Stimulated activated CD8-positive, alpha-beta memory T cell treated with anti-CD3 and anti-CD28 coated beads, Interleukin-4, amount 100 ng/mL, for 24 hours (primary cell): ENCODE results near the gene SHISA8.
"Not testable (repeated sequence)": the region's sequence is repeated elsewhere in the genome, so short reads cannot be mapped to it uniquely, and the experiment has no call there.

Experiments used
- DNase-seq: peaks from one replicate; pipeline ENCODE4 v3.0.0-alpha.2; 2020; ENCODE audit warnings: low read depth

SHISA8 gene

DNA sequence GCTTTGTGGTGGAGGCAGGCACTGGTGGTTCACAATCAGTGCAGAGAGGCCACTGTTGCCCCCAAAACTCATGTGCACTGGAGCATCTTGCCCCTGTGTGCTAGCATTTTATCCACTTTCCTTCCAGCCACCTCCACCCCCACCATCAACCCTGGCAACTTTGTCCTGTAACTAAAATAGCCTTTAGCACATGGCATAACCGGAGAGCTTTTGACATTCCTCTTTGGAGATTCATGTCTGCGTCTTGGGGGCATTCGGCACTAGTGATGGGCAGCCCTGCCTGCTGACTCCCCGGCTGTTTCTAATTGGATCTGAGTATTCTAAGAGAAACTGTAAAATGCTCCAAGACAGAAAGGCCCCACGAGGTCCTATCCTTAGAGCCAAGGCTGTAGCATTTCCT, 15.8 kb downstream of the SHISA8 start:
- DNase-seq = no peak

DNA sequence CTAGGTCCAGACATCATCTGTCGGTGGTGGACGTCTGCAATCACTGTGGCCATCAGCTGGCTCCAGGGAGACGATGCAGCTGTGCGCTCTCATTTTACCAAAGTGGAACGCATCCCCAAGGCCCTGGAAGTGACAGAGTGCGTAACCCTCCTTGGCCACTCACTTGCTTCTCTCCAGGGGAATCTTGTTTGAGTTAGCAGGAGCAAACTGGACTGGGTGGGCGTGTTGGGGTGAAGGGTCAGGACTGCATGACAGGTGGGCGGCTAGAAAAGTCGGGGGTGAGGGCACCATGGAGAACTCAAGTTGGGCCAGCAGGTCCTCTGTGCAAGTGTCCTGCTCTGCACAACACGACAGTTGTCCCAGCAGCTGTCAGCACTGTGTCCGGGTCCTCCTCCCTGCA, 16.2 kb downstream of the SHISA8 start:
- DNase-seq = no peak

DNA sequence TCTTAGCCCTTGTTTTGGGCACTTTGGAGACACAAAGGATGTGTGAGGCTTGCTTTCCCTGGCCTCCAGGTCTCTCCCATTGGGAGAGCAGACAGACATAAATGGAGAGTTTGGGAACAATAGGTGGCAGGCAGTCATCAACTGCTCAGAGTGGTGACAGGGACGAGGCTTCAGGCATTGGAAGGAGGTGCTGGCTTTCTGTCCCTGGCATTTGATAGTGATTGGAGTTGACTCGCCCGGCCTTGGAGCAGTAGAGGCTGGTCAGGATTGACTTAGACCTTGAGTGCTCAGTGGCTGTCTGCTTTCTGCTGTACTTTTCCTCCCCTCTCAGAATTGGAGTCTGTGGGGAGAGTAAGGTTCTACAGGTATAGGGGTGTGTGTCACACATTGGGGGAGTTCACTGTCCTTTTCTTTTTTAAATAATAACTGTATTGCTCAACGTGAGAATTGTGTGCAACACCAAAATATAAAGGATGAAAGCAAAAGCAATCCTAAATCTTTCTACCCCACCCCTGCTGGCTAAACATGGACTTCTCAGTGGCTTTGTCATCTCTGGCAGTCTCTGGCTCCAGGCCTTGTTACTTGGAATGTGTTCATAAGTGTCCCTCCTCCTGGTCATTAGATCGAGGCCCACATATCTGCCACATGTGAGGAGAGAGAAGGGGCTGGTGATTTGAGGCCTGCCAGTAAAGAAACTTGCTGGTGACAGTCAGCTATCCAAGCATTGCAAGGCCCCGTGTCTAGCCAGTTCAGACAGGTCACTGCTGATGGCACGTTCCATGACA, 21.1 kb downstream of the SHISA8 start:
- no peak for DNase-seq

DNA sequence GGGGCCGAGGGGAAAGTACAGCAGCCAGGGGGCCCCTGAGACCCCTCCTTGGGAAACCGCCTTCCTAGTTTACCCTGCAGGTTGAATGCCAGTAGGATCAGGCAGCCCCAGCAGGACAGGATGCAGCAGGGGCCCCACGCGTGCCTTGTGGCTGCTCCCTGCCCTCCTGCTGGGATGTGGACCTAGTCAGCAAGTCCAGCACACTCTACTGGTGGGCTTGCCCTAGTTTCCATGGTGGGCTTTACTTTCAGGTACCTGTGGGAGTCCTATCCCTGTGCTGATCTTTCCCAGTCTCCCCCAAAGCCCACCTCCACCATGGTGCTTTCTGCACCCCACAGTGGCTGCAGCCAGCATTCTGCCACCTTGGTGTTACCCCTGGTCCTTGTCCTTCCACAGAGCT, 22.2 kb downstream of the SHISA8 start:
- DNase-seq = no peak

DNA sequence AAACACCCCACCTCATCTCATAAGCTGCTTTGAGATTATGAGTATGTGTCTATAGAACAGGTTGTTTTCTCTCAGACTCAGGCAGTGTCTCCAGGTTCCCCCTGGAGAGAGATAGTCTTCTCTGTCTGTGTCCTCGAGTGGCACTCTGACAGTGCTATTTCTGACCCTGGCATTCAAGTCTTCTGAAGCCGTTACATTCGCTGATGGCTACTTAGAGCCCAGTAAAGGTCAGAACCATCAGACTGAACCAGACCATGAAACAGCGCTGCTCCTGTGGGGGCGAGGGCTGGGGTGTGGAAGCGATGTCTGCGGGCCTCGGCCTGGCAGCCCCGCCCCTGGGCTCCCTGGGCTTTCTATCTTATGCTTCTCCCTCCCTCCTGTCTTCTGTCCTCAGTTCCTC, 23.5 kb downstream of the SHISA8 start:
- DNase-seq = no peak

DNA sequence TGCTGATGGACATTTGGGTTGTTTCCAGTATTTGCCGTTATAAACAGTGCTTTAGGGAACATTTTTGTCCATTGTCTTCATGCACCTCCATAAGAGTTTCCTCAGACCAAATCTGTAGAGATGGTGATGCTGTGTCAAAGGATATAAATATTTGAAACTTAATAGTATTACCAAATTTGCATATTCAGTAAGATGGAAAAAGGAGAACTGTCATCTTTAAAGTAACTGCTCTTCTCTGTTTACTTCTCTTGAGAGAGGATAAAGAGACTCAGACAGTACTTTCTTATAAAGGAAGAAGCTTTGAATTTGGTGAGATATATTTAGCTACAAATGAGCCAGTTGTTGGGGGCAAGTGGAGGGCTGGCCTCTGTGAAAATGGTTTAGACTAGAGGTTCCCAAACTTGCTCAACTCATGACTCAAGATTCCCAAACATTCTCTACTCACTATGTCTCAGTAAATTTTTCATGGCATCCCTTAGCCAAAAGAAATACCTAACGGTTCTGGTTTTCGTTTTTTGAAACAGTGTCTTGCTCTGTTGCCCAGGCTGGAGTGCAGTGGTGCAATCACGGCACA, 26.2 kb downstream of the SHISA8 start:
- DNase-seq = no peak

DNA sequence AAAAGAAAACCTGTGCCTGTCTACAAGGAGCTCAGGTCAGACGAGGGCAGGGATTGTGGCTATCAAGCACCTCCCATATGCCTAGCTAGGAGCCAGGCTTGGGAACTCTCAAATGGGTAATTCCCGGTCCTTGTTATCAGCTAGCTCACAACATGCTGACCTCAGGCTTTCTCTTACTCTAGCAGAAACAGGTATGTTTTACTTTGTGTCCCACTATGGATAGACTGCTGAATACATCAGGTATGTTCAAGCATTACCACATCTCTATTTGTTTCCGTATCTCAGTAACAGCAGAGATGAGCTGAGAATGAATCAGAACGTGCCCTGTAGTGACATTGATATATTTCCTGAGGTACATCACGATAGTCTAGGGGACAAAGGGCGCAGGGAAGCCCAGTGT, 29.4 kb downstream of the SHISA8 start:
- no peak for DNase-seq

DNA sequence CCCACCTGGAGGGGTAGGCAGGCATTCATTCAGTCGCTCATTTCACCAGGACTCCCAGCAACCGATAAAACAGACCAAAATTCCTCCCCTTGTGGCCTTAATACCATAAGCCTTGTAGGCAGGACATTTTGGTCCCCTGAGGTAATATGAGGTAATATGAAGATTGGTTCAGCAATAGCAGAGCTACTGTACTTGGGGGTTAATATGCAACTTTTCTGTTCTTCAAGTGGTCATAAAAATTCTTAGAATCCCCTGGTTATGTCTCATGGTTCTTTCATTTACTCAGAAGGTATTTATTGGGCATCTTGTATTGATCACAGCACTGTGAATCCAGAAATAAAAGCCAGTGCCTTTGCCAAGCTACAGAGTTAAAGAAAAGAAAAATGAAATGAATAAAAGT, 29.8 kb downstream of the SHISA8 start:
- no peak for DNase-seq

DNA sequence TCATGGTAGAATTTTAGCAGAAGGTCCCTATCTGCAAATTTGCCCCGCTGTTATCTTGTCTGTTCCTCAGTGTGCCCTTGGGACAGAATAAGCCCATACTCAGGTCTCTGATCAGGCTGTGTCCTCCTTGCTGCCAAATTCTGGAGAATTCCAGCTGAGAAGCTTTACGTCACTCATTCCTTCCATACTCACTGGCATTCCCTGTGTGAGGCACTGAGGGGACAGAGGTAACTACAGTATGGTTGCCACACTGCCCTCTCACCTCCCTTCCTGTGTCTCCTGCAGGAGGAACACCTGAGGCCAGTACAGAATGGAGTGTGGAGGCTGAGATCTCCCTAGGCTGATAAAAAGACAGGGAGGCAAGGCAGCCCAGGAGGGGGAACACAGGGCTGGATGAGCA, 31.5 kb downstream of the SHISA8 start:
- DNase-seq = no peak

DNA sequence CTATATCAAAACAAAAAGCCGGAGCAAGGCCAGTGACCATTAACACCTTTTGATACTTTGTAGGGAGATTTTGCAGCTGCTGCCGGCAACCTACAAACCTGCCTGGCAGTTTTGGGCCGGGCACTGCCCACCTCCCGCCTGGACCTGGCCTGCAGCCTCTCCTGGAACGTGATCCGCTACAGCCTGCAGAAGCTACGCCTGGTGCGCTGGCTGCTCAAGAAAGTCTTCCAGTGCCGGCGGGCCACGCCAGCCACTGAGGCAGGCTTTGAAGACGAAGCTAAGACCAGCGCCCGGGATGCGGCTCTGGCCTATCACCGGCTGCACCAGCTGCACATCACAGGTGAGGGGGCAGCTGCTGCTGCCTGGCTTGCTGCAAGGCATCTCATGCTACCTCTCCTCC, 34.2 kb downstream of the SHISA8 start:
- DNase-seq = no peak

DNA sequence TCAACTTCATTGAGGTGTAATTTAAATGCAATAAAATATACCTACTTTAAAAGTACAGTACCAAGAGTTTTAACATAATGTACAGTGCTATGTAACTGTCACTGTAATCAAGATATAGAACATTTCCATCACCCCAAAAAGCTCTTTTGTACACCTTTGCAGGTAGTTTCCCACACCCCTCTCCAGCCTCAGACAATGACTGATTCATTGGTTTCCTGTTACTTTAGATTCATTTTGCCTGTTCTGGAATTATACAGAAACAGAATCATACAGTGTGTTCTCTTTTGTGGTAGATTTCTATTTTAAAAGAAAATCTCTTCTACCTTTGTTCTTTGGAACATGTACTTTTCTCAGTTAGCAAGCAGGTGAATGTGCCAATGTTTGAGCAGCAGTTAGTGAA, 38.2 kb downstream of the SHISA8 start:
- no peak for DNase-seq

DNA sequence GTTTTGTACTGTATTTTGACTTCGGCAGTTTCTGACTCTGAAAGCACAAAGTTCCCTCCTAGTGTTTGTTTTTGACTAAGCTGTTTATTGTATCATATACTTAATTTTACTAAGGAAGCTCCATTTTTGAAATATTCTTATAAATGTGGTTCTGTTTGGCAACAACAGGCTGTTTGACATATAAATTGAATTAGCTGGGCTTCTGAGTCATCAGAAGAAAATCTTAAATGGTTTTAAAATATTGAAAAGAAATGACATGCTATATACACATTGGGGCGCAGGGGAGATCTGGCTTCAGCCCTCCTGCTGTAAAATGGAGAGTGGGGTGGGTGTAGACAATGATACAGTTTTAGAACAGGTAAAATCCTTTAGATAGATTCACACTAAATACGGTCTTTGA, 38.6 kb downstream of the SHISA8 start:
- no peak for DNase-seq

DNA sequence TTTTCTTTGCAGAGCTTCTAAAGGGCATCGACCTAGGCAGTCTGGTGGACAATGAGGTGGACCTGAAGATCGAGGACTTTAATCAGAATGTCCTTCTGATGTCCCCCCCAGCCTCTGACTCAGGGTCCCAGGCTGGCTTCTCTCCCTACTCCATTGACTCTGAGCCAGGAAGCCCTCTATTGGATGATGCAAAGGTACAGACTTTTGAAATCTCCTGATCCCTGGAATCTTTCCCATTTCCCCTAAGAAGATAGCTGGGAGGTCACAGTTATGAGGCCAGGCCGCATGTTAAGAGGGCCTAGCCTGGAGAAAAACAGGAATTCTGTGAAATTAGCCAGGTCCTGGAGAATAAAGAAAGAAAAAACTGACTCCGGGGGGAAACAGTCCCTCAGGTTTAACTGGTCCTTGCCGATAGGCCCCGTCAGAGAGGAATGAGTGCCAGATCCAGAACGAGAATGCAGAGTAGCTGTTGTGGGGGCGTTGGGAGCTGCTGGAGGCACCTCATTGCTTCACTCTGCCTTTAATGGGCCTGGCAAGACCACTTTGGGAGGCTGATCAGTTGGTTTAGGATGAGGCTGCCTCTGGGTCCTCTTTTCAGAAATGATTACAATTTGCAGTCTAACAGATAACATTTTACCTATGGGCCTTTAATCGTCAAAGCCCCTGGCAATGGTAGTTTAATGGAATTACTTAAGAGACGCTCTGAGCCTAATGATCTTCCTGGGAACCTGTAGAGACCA, 39.2 kb downstream of the SHISA8 start:
- no peak for DNase-seq

DNA sequence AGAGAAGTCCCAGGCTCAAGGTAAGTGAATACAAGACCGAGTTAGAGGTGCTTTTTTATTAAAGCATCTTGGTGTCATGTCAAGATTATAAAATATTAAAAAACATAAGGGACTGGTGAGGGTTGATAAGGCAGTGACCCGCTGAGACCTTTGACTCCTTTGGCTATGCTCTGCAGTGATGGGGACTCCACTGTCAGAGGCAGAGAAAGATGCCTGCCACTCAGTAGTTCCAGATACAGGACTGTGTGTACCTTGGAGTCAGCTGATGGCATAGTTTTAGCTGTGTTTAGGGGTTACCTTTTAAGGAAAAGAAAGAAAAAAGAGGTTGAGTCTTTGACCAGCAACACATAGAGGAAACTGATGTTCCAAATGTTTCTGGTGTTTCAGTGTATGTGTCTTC, 40.8 kb downstream of the SHISA8 start:
- no peak for DNase-seq

DNA sequence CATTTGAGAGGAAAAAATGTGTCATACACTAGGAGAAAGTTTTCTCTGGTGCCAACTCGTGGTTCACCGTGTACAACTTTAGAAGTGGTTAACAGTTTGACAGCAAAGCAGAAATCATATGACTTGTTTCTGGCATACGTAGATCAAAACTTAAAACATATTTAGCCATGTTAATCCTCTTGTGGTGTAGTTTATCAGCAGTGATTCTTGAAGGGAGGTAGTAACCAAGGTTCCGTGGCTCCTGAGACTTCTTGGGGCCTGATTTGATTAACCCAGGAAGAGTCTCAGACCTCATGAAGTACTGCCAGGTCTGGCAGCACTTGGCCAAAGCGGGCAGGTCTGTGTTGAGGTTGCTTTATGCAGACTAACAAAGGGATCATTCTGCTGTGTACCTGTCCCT, 41.5 kb downstream of the SHISA8 start:
- DNase-seq = no peak

DNA sequence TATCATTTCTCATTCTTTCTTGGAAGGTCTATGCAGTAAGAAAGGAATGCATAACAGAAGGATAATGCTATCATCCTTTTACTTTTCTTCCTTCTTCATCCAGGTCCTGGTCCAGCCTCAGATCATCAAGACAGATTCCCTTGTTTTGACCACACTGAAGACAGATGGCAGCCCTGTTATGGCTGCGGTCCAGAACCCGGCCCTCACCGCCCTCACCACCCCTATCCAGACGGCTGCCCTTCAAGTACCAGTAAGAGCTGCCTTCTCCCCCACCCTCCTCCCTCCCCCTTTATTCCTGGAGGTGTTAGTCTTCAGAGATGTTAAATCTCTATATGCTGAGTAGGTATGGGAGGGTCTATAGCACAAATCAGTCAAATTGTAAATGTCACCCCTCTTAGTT, 44.1 kb downstream of the SHISA8 start:
- DNase-seq = no peak

DNA sequence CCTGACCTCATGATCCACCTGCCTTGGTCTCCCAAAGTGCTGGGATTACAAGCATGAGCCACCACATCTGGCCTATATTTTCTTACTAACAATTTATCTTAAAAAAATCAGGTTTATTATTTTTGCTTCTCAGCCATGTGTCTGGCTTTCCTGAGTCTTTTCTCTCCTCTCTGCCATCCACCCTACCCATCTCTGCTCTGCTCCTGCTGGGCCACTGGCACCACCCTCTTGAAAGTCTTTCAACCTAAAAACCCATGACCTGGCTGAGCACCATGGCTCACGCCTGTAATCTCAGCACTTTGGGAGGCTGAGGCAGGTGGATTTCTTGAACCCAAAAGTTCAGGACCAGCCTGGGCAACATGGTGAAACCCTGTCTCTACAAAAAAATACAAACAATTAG, 44.8 kb downstream of the SHISA8 start:
- DNase-seq = not testable (repeated sequence)

DNA sequence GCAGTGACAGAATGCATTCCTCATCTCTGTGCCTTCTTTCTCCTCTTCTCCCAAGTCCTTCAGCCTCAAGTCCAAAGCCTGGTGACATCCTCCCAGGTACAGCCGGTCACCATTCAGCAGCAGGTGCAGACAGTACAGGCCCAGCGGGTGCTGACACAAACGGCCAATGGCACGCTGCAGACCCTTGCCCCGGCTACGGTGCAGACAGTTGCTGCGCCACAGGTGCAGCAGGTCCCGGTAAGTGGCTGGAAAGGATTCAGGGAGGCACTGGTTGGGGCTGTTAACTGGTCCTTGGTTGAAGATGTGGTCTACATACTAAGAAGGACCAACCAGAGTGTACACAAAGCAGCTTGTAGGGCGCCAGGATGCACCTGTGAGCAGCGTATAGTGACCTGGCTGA, 46.3 kb downstream of the SHISA8 start:
- DNase-seq = no peak

DNA sequence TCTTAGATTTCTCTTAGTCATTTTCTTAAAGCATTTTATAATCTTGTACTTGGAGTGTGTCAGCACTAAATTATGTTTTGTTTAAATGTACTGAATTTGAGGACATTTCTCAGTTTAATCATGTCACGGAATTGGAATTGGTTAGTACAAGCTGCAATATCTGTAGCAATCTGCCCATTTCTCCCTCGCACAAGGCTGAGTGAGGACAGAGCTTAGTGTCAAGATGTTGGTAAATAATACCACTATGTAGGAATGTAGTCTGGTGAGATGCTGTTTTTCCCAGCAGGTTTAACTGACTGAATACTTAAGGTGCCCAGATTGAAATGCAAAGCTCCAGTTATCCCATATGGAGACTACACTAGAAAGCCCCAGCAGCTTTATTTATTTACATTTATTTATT, 51.4 kb downstream of the SHISA8 start:
- no peak for DNase-seq

DNA sequence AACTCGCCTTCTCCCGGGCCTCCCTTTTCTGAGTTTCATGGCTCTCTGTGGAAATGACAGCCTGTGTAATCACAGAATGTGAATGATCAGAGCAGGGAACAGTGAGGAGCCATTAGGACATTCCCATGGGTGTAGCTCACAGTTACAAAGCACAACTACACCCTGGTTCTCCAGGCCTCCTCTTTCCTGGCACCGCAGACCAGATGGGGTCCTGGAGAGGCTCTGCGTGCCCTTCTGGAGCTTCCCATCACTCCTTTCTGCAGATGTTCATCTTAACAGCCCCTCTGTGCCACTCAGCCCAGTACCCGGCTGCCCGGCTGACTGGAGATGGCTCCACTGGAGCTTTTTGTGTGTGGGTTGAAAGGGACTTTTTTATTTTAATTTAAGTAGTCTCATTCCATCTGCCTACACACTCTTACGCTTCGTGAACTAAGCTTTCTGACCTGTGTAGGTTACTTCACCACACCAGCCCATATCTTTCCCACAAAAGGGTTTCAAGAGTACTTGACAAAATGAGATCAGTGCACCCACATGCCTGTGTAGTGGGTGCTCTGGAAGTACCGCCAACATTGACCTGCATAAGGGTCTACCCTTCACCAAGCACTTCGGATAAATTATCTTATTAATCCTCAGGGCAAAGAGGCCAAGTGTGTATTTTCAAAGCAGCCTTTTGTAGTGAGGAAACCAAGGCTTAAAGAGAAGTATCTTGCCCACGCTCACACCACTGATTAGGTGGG, 52.2 kb downstream of the SHISA8 start:
- DNase-seq = peak; percentile 30

DNA sequence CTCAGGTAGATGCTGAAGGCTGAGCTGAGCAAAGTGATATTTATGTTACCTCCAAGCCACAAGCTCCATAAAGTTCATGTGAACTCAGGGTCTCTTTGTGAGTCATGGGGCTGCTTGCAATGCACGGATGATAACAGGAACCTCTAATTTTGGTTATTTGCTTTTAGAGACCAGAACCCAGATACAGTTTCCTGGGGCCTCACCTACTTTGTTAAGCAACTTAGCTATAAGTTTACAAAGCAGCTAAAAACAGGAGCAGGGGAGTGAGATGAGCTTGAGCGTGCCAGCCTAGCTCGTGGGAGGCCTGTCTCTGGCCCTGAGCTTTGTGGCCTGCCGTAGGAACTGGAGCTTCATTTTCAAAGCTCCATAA, 52.7 kb downstream of the SHISA8 start:
- peak; percentile 3 for DNase-seq
